HepG2 (cell line): ENCODE measurements around the gene AATF. TPM values are rescaled to one million over a fixed set of nuclear protein-coding genes. Genes with fewer than 3 reads are reported as not detected.

Experiments
- ATAC-seq: fragments of 200-7000 bp; cut with Tn5 transposase; 3 replicates; pipeline ENCODE4 v1.9.1; 2020; ENCODE audit warnings: mild to moderate bottlenecking, moderate library complexity
- BruUV-seq: library from RNA; stranded (reverse); fragments of 400-500 nt; replicated peaks from 2 replicates; lab custom pipeline; 2021; lab: Mats Ljungman, UMichigan
- CTCF ChIA-PET: fragments of 300-600 bp; formaldehyde crosslinking; extraction: SDS; loops from one replicate; lab custom pipeline; 2021; ENCODE audit warnings: low total read pairs, inconsistent platforms, low intra/inter-chr PET ratio; lab: Yijun Ruan, JAX
- POLR2A ChIA-PET: fragments of 350-600 bp; sonication (Branson Sonifier 250); formaldehyde crosslinking; loops from one replicate; lab custom pipeline; 2020; ENCODE audit warnings: antibody characterized with exemption, inconsistent platforms; lab: Yijun Ruan, JAX
- DNase-seq: peaks from one replicate; pipeline ENCODE4 v3.0.0-alpha.2; 2015; ENCODE audit warnings: low spot score
- FAIRE-seq: peaks from 3 replicates; lab custom pipeline; 2011; peaks lifted over from hg19 to GRCh38; lab: Jason Lieb, UNC
- H2AFZ ChIP-seq: one replicate; pipeline ENCODE4 v1.6.1; 2011; ENCODE audit warnings: low read length, inconsistent platforms
- H3K27ac ChIP-seq: fragments of 300-600 bp; 3 replicates; pipeline ENCODE4 v1.8.0; 2011; ENCODE audit warnings: mixed run types, mild to moderate bottlenecking, mixed read lengths, low read length, inconsistent platforms; ENCODE audit not compliant: insufficient read depth; ENCODE audit errors: extremely low read length
- H3K27me3 ChIP-seq, 2 experiments: fragments of 200-600 bp in 1 of 2; 2 replicates in 1 of 2; 3 replicates in 1 of 2; pipeline versions ENCODE4 v1.6.0 to v1.8.0; 2011; ENCODE audit warnings: low read length in 2 of 2, mild to moderate bottlenecking in 2 of 2, moderate library complexity in 2 of 2, inconsistent platforms in 1 of 2; ENCODE audit not compliant: insufficient read depth in 2 of 2, control insufficient read depth in 1 of 2
- H3K36me3 ChIP-seq, 2 experiments: fragments of 200-600 bp in 1 of 2; replicated peaks in 1 of 2; 2 replicates in 1 of 2; 3 replicates in 1 of 2; pipeline versions ENCODE4 v1.5.1 to v1.8.0; 2011; ENCODE audit warnings: low read length in 2 of 2, inconsistent platforms in 1 of 2; ENCODE audit not compliant: insufficient read depth in 2 of 2, control insufficient read depth in 1 of 2
- H3K4me1 ChIP-seq: 2 replicates; pipeline ENCODE4 v1.5.1; 2012; ENCODE audit warnings: low read length, inconsistent platforms; ENCODE audit not compliant: insufficient read depth
- H3K4me2 ChIP-seq: 2 replicates; pipeline ENCODE4 v1.6.0; 2011; ENCODE audit warnings: low read depth, low read length, inconsistent platforms
- H3K4me3 ChIP-seq, 3 experiments: fragments of 200-600 bp in 1 of 3; sonication (generic), shearing (Covaris generic) in 1 of 3; replicated peaks in 1 of 3; 2 replicates each; pipeline ENCODE4 v1.5.1; 2011 to 2016; ENCODE audit warnings: low read length in 3 of 3, inconsistent platforms in 2 of 3, low read depth in 2 of 3, mild to moderate bottlenecking in 2 of 3, control low read depth in 1 of 3, mixed read lengths in 1 of 3; ENCODE audit not compliant: insufficient read depth in 1 of 3
- H3K79me2 ChIP-seq: one replicate; pipeline ENCODE4 v1.6.1; 2011; ENCODE audit warnings: low read length, inconsistent platforms; ENCODE audit not compliant: insufficient read depth
- H3K9ac ChIP-seq: 2 replicates; pipeline ENCODE4 v1.6.0; 2011; ENCODE audit warnings: mild to moderate bottlenecking, low read depth, low read length, inconsistent platforms; ENCODE audit not compliant: insufficient read depth
- H3K9me3 ChIP-seq: 2 replicates; pipeline ENCODE4 v1.5.1; 2012; ENCODE audit warnings: mild to moderate bottlenecking, low read length
- H4K20me1 ChIP-seq: 2 replicates; pipeline ENCODE4 v1.6.0; 2011; ENCODE audit warnings: inconsistent platforms, mild to moderate bottlenecking, low read length, moderate library complexity; ENCODE audit not compliant: insufficient read depth
- EZH2 ChIP-seq: conservative IDR thresholded peaks from 2 replicates; pipeline ENCODE4 v1.6.1; 2012; ENCODE audit warnings: mild to moderate bottlenecking, low read depth, low read length, moderate library complexity
- NFKB2 ChIP-seq: sonication (generic); formaldehyde crosslinking; IDR thresholded peaks from 2 replicates; pipeline ENCODE4 v1.4.0; 2020; ENCODE audit warnings: missing genetic modification reagents, borderline replicate concordance
- RNF2 ChIP-seq: fragments of 450-650 bp; conservative IDR thresholded peaks from 2 replicates; pipeline ENCODE4 v1.6.1; 2016; ENCODE audit warnings: low read depth
- THAP8 ChIP-seq: sonication (generic); formaldehyde crosslinking; IDR thresholded peaks from 2 replicates; pipeline ENCODE4 v1.5.1; 2020; ENCODE audit warnings: missing genetic modification reagents, mild to moderate bottlenecking, borderline replicate concordance
- ZNF362 ChIP-seq: sonication (generic); formaldehyde crosslinking; IDR thresholded peaks from 2 replicates; pipeline ENCODE4 v1.4.0; 2020; ENCODE audit warnings: missing genetic modification reagents, mild to moderate bottlenecking, borderline replicate concordance
- WGBS: methylation state at CpG from one replicate; pipeline ENCODE4 v1.1.6; 2017; ENCODE audit warnings: low lambda C conversion rate; 5-methylcytosine and 5-hydroxymethylcytosine counted together
- in situ Hi-C: cut with HindIII; loops from 2 replicates; pipeline ENCODE4 v1.10.0; 2017; ENCODE audit warnings: low pct_unique_long_range_greater_than_20kb; ENCODE audit not compliant: extremely low pct_ligation_motif_present
- intact Hi-C: fragments of 100-400 bp; cut with micrococcal nuclease; formaldehyde crosslinking; loops from one replicate; pipeline ENCODE4 v1.10.0; 2022; ENCODE audit not compliant: unreplicated experiment
- polyA plus RNA-seq, 8 experiments: library from polyadenylated mRNA; depleted of rRNA in 3 of 8; stranded (reverse) in 7 of 8; unstranded in 1 of 8; fragments of >200 nt; fragmentation: Illumina TruSeq in 4 of 8; extraction: Trizol in 4 of 8; gene quantifications; 2 replicates each; pipeline versions ENCODE4 v1.2.1 to v1.2.3, GENCODE V29; 2011 to 2016; ENCODE audit warnings: low read depth in 4 of 8, missing spikeins in 1 of 8, mixed read lengths in 1 of 8; ENCODE audit not compliant: insufficient read depth in 1 of 8
- total RNA-seq, 5 experiments: library from RNA; depleted of rRNA; stranded (reverse); fragments of >200 nt; fragmentation: Illumina TruSeq; extraction: Trizol; gene quantifications; 2 replicates each; pipeline ENCODE4 v1.2.3, GENCODE V29; 2016; ENCODE audit warnings: low read depth in 1 of 5

Gene AATF
- total and polyA plus RNA-seq, 2 of the 13 experiments (the other 11 are each of a cell fraction or from before 2014, with no cell fraction given): 9.1 to 53.3 TPM

GRCh38 chr17:36938566-36939051, 10.1 kb upstream of the AATF start (continued):
- no peak for TF ChIP-seq RNF2
- TF ChIP-seq, all 625 proteins: peak for 3

GRCh38 chr17:36939052-36939801, 9.5 kb upstream of the AATF start:
- ChIA-PET POLR2A (interaction anchor here (1.8 kb wide), 1 partner anchor 10 kb away, joined by 7 read pairs; the partner anchor contains the start of gene AATF), CTCF (no interaction called here)
- H3K4me1 ChIP-seq: peaks cover 48% of the 10 kb centered on the region
- no peak overlapping the region for H3K4me2 ChIP-seq
- no TSS peak for BruUV-seq
- no peak overlapping the region for H3K9ac ChIP-seq
- DNase-seq (no peak), FAIRE-seq (no peak), ATAC-seq (no peak)
- peaks cover 21% of the 10 kb centered on the region; the same call in 1 of the 2 replicates for H4K20me1 ChIP-seq
- WGBS: 55% methylated on average over 24 of the region's 43 CpGs
- no peaks in the 10 kb centered on the region for H3K36me3 ChIP-seq
- peaks cover 38 to 82% of the 10 kb centered on the region in 2 experiments for H3K27me3 ChIP-seq
- H3K4me3 ChIP-seq: peak overlapping the region in 1 of 3 experiments; percentile 58; a peak in 1 of 6 replicates
- in situ Hi-C loops: no loop called here
- no peaks in the 10 kb centered on the region for H3K9me3 ChIP-seq
- no peak overlapping the region for H2AFZ ChIP-seq
- intact Hi-C loops: no loop called here
- TF ChIP-seq ZNF362 (CRISPR knock-in tag) (no peak), EZH2 (peak; percentile 32; the same call in 1 of the 2 replicates), THAP8 (CRISPR knock-in tag) (no peak), NFKB2 (CRISPR knock-in tag) (no peak)
- H3K79me2 ChIP-seq: no peaks in the 10 kb centered on the region
- H3K27ac ChIP-seq: no peak overlapping the region
